ENCODE results near the gene RNF223.
"Not testable (repeated sequence)": the region's sequence is repeated elsewhere in the genome, so short reads cannot be mapped to it uniquely, and the experiment has no call there.

Gene RNF223

DNA sequence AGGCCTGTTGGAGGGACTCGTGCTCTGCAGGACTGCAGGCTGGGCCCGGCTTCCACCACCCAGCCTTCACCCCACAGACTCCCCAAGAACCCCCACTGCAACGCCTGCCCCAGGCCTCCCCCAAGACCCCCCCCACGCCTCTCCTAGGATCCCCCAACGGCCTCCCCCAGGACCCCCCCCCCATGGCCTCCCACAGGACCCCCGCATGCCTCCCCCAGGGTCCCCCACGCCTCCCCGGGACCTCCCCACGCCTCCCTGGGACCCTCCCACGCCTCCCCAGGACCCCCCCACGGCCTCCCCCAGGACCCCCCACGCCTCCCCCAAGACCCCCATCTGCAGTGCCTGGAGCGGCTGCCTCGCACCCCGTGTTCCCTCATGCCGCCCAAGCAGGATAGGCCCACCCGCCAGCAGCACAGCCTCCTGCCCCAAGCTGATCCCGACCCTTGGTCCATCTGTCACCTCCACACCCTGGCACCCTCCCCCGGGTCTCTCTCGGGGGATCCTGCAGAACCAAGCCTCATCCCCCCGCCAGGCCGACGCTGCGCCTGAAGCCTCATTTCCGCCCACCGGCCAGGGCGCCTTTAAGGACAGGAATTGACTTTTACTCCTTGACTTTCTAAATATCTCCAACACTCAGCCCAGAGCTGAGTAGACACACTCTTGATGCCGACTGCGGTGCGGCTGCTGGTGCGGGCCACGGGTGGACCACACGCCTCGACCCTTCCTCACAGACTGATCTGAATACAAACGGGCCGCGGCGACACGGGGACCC, 14.1 kb upstream of the RNF223 start:
- no peak for DNase-seq (ENCODE audit: low read depth in 2 of 2, low spot score in 1 of 2)

DNA sequence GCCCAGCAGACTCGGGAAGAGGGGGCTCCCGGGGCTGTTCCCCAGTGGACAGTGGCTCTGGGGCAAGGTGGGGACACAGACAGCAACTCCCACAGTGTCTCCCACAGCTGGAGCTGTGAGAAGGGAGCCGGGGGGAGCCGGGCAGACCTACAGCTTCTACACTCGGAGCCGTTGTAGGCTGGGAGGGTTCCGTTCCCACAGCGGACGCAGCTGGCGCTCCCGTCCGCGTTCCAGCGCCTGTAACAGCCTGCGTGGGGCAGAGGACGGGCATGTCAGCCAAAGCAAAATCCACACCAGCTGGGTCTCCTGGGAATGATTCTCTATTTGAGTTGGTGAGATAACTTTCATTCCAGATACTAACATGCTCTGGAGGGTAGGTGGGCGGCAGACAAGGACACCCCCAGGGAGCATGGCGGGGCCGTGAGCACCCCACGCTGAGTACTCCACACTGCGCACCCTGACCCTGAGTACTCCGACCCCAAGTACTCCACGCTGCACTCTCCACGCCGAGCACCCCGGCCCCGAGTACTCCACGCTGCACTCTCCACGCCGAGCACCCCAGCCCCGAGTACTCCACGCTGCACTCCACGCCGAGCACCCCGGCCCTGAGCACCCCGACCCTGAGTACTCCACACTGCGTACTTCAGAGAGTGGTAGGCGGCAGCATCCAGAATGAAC, 13.4 kb upstream of the RNF223 start:
- DNase-seq (ENCODE audit: low read depth in 2 of 2, low spot score in 1 of 2): no peak

DNA sequence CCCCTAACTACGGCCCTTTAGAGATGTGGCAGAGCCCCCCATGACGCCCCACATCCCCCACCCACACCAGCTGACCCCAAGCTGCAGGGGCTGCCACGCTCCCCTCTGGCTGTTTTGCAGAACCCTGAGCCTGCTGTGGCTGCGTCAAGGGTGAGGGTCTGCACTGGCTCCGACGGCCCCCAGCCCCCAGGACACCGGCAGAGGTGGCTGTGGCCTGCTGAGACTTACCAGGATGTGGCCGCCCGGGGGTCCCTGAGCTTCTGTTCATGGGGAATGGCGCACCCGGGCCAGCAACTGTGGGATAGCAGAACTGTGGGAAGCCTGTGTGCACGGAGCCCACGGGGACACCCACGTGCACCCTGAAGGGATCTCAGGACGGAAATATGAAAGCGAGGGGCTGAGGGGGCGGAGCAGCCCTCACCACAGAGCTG, 12.8 kb upstream of the RNF223 start:
- no peak for DNase-seq (ENCODE audit: low read depth in 2 of 2, low spot score in 1 of 2)

DNA sequence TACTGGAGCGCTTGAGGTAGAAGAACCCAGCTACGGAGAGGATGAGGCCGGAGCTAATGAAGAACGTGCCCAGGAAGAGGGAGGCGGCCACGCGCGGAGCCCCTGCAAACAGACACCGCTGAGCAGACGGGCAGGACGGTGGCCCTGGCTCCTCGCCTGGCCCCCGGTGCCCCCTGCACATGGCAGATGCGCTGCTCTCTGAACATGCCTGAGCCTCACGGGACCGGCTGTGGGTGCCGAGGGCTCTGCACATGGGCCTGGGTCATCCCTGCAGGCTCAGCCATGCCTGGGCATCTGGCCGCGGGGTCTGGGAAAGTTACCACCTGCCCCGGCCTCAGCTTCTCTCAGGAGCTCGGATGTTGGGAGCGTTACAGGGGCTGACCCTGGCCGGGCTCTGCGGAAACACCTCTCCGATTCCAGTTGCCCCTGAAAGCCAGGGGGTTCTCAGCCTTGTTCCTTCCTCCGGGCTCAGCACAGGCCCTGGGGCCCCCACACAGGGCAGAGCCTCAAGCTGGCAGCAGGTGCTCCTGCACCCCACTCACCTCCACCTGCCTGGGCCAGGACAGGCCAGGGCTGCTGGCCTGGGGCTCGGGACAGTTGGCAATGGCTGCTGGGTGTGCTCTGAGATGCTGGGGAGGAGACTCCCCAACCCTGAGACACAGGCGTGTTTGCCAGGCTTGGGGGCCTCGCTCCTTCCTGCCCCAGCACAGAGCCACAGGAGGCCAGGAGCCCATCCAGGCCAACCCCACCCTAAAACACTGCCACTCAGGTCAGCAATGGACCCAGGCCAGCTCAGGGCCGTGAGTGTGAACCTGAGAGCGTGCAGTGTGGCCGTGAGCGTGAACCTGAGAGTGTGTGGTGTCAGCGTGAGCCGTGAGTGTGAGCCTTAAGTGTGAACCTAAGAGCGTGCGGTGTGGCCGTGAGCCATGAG, 12.1 kb upstream of the RNF223 start:
- no peak for DNase-seq (ENCODE audit: low read depth in 2 of 2, low spot score in 1 of 2)

DNA sequence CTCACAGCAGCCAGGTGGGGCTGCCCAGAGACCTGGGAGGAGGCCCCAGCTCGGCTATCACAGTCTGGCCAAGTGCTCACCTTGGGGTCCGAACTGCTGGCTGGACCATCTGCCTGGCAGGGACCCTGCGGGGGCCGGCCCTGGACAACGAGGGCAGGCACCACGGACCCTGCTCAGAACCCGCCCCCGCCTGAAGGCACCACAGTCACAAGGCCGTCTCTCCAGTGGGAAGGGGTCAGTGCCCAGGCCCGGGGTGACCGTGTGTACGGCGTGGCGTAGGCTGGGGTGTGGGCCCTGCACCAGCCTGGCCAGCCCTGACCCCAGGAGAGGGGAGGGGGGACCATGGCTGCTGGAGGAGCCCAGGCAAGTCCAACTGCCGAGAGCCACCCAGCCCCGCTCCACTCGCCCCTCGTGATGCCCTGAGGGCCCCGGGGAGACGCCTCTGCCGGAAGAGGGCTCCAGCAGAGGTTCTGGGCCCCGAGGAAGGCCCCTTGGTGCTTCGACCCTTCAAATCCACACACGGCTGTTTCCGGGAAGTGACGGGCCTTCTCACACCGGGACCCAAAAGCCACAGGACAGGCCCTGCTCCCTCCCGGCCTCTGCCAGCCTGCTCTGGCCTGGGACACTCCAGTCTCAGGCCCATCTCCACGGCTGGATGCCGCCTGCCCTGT, 11.2 kb upstream of the RNF223 start:
- DNase-seq (ENCODE audit: low read depth in 2 of 2, low spot score in 1 of 2): no peak

DNA sequence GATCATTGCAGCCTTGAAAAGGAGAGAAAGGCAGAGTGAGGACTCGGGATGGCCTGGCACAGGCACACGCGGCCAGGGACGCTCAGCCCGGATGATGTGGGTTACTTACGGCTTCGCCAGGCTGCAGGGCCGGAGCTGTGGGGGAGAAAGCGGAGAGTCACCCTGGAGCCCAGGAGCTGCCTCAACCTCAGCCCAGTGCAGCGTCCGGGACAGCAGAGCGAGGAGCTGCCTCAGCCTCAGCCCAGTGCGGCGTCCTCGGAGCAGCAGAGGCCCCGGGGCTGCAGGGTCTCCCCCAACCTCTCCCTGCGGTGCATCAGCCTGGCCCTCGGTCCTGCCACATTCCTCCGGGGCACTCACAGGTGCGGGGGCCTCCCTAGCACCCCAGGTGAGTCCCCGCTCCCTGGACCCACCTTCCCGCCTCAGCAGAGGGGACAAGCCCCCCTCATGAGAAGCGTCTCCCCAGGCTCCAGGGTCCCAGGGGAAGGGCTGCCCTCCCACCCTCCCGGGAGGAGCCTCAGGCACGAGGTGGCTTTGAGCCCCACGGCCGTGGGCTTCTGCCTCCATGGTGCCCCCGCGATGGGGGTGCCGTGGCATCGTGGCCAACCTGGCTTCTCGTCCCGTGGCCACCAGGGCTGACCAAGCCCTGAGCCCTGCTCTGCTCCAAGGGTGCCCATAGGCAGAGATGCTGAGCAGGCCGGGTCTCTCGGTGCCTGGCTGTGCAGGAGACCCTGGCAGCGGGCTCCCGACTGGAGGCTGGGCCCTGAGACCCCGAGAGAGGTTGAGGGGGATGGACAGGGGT, 10.5 kb upstream of the RNF223 start:
- DNase-seq (ENCODE audit: low read depth in 2 of 2, low spot score in 1 of 2): no peak

DNA sequence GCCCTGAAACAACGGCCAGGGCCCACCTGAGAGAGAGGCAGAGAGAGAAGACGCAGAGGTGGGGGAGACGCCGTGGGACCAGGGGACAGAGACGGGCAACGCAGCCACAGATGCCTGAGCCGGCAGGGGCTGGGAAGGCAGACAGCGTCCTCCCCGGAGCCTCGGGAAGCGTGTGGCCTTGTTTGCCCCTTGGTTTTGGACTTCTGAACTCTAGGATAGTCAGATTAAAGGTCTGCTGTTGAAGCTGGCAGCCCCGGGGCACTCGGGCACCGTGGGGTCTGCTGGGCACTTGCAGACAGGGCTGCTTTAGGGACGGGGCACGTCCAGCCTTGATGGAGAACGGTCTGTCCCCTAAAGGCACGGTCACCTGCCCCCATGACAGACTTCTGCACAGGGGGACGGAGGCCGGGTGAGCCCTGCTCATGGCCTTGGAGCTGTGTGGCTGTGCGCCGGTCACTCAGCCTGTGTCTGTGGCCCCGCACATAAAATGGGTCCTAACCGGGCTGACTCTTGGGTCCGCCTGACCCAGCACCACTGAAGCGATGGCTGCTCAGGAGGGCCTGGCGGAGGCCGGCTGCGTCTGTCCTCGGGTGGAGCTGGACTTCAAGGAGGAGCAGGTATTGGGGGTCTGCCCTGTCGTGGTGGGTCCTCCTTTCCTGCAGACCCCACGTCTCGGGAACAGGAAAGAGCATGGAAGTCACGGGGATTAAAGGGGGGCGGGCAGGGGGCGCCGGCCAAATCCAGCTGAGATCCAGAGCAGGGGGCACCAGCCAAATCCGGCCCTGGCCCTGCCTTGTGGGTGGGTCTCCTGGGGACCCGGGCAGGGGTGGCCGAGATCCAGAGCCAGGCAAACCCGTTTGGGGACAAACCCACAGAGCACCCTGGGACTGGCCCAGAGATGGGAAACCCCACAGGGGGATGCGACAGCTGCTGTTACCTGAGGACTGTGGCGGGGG, 9.6 kb upstream of the RNF223 start:
- DNase-seq (ENCODE audit: low read depth in 2 of 2, low spot score in 1 of 2): no peak

DNA sequence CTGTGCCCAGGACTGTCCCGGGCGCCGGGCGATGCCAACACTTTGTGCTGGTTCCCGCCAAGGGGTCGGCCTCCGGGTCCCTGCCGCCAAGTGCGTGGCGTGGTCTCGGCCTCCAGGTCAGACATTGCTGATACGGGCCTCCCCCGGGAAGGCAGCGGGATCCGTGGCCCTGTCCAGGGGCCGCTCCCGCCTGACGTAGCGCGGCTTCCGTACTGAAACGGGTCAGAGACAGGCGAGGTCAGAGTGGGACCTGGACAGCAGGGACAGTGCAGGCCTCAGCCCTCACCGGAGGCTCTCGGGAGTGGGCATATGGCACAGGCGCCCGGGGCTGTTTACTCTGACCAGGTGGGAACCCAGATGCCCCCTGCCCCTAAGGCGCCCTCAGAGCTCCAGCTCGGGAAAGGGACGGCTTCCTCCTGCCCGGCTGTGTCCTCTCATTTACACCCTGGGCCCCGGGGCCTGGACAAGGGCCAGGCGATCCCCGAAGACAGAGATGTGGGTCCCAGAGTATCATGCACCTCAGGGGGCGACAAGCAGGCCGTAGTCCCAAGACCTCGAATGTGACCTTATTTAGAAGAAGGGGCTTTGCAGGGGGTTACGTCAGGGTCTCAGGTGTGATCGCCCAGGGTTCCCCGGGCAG, 8.8 kb upstream of the RNF223 start:
- DNase-seq (ENCODE audit: low read depth in 2 of 2, low spot score in 1 of 2): no peak

DNA sequence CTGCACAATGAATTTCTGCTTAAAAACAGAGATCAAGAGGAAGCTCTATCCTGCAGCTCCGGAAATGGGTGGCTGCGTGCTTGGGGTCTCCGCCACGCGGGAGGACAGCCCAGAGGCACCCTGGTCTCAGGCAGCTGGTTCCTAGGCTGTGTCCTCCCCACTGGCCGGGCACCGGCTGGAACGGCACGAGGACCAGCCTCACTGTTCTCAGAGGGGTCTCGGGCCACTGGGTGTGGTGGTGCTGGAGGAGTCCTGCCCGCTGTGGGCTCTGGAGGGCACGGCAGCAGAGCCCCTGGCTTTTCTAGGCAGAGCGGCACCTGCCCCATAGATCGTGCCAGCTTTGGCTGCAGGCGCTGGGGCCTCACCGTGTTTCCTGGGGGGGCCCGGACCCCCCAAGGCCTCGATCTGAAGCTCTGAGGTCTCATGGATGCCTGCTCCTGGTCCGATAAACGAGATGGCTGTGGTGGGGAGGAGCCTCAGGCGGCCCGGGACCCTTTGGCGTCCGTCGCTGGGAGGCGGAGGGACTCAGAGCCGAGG, 8.2 kb upstream of the RNF223 start:
- no peak for DNase-seq (ENCODE audit: low read depth in 2 of 2, low spot score in 1 of 2)

DNA sequence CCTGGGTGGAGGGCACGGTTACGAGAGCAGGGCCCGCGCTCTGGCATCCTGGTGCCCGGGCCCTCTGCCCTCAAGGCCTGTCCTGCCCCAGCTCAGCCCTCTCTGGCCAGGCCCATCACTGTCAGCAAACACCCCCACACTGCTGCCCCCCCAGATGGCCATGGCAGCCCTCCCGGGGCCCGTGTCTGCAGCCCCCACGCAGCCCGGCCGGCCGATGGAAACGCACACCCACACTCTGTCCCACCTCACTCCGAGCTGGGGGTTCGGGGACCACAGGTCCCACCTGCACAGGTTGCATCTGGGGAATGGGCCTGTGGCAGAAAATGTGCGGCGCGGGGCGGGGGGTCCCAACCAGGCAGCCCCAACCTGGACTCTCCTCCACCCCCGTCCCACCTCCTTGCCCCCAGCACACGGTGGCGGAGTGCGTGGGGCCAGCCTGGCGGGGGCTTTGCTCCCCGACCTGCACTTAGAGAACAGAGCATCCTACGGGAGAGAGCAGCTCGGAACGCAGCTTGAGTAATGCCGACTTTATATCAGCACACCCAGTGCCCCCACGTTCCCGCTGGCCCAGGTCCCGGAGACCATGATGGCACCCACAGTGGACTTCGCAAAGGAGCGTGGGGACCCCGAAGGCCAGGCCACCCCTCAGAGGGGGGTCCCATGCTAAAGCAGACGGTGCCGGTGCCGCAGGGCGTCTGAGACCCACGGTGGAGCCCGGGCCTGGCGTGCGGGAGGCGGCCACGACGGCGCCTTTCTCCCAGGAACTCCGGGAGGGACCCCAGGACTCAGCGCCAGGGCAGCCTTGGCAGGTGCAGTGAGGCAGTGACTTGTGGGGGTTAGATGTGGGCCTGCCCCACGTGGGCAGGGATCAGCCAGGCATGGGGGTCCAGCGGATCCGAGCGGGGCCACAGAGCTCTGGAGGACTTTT, 7.5 kb upstream of the RNF223 start:
- DNase-seq (ENCODE audit: low read depth in 2 of 2, low spot score in 1 of 2): no peak

DNA sequence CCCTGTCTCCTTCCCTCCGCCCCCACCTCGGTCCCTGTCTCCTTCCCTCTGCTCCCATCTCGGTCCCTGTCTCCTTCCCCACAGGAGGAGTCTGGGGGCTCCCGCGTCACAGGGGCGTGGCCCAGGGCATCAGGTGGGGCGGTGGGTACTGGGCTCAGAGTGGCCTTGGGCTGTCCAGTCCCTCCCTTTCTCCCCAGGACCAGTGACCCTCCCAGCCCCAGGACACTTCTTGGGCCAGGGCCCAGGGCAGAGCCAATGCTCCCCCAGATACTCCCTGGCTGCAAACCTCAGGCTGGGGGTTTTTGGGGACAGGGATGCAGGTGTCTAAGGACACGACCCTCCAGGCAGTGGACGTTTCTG, 6.8 kb upstream of the RNF223 start:
- DNase-seq (ENCODE audit: low read depth in 2 of 2, low spot score in 1 of 2): no peak

DNA sequence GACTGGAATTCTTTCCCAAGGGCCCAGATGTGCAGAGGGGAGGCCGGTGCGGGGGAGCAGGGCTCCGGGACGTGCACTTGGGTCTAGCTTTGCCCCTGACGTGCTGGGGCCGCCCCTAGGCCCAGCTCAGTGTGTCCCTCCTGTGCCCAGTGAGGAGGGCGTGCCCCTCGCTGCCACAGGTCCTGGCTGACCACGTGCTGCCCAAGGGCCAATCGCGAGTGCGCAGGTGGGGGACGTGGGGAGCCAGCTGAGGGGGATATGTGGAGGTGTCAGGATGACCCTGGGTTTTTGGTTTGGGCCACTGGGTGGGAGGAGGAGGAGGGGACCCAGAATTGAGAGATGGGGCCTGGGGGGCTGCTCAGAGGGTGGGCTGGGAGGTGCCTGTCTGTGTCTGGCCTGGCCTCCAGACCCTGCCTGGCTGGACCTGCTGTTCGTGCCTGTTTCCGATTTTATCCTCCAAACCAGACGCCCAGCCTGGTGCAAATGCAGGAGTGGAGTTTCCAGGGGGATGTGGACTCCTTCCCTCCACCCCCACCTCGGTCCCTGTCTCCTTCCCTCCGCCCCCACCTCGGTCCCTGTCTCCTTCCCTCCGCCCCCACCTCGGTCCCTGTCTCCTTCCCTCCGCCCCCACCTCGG, 6.1 kb upstream of the RNF223 start:
- no peak for DNase-seq (ENCODE audit: low read depth in 2 of 2, low spot score in 1 of 2)

DNA sequence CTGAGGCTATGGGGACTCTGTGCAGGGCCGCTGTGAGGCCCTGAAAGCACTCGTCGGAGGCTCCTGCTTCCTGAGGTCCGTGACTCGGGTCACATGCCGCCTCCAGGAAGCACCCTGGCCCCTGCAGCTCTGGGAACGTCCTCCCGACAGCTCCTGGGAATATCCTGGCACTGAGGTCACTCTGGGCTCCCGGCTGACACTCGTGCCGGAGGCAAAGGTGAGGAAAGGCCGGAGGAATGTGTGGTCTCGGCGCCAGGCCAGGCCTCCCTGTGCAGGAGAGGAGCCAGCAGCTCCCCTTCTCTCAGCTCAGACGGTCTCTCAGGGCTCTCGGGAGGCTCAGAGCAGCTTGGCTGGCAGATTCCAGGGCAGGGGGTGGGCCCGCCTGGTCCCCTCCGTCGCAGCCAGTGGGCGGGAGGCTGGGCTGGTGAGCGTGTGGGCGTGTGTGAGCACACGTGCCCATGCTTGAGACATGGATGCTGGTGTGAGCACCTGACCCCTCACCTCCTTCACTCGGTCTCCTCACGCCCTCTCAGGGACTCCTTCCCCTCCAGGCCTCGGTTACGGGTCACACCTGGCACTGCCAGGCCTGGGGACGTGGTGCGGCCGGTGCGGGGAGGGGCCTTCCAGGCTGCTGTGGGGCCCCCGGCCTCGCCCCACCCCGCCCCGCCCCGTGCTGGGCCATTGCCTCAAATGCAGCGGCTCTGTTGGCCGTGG, 5.5 kb upstream of the RNF223 start:
- DNase-seq (ENCODE audit: low read depth in 2 of 2, low spot score in 1 of 2): no peak

DNA sequence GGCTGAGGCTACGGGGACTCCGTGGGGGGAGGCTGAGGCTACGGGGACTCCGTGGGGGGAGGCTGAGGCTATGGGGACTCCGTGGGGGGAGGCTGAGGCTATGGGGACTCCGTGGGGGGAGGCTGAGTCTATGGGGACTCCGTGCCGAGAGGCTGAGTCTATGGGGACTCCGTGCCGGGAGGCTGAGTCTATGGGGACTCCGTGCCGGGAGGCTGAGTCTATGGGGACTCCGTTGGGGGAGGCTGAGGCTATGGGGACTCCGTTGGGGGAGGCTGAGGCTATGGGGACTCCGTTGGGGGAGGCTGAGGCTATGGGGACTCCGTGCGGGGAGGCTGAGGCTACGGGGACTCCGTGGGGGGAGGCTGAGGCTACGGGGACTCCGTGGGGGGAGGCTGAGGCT, 3.3 kb upstream of the RNF223 start:
- DNase-seq (ENCODE audit: low read depth in 2 of 2, low spot score in 1 of 2): not testable (repeated sequence)

DNA sequence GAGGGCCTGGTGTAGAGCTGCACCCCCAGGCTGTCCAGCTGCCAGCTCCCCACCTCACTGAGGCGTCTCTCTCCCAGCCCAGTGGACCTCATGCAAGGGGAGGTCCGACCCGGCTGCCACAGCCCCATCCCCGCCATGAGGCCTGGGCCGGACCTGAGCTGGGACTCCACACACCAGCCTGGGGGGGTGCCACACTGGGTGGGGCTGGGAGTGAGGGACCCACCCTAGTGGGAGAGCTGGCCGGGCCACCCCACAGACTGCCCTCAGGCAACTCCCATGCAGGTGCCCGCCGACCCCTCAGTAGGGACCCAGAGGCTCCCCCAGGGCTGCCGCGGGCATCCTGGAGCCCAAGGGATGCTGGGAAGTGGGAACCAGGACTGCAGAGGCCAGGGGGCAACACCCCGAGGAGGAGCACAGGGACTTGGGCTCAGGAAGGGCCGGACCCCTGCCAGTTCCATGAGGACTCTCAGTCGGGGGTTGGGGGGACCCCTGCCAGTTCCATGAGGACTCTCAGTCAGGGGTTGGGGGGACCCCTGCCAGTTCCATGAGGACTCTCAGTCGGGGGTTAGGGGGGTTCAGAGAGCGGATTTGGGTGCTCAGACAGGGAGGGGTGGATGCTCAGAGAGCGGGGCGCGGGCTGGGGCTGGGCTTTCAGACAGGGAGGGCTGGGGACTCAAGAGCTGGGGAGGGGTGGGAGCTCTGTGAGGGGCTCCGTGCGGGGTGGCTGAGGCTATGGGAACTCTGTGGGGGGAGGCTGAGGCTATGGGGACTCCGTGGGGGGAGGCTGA, 1.2 kb upstream of the RNF223 start:
- DNase-seq (ENCODE audit: low read depth in 2 of 2, low spot score in 1 of 2): no peak
